PC-9 (cell line): ENCODE measurements around the gene MCTP2. TPM values are rescaled to one million over a fixed set of nuclear protein-coding genes. Genes with fewer than 3 reads are reported as not detected.

Experiments
- BruUV-seq: library from RNA; stranded (reverse); fragments of 400-500 nt; replicated peaks from 2 replicates; lab custom pipeline; 2021; lab: Mats Ljungman, UMichigan
- CTCF ChIA-PET: fragments of 300-600 bp; sonication (Branson Sonifier 250); formaldehyde crosslinking; loops from one replicate; lab custom pipeline; 2022; ENCODE audit warnings: antibody characterized with exemption; lab: Charles Lee
- POLR2A ChIA-PET: fragments of 300-600 bp; sonication (Branson Sonifier 250); formaldehyde crosslinking; loops from one replicate; lab custom pipeline; 2022; ENCODE audit warnings: antibody characterized with exemption; ENCODE audit not compliant: unreplicated experiment; lab: Charles Lee
- DNase-seq, 2 experiments: peaks; one replicate each; pipeline versions ENCODE4 v3.0.0 to v3.0.0-alpha.2; 2015 to 2022; ENCODE audit warnings: mixed read lengths in 1 of 2
- H2AFZ ChIP-seq: fragments of 200-600 bp; sonication (generic); 2 replicates; pipeline ENCODE4 v1.8.1; 2017; ENCODE audit warnings: antibody characterized with exemption
- H3F3A ChIP-seq: fragments of 200-600 bp; sonication (generic); 2 replicates; pipeline ENCODE4 v1.8.1; 2017; ENCODE audit warnings: antibody characterized with exemption, mild to moderate bottlenecking, low read depth; ENCODE audit not compliant: insufficient read depth
- H3K27ac ChIP-seq: fragments of 200-600 bp; sonication (generic); 2 replicates; pipeline ENCODE4 v1.6.1; 2016; ENCODE audit warnings: mixed run types
- H3K27me3 ChIP-seq: fragments of 200-600 bp; sonication (generic); 2 replicates; pipeline ENCODE4 v1.6.1; 2016; ENCODE audit warnings: low read depth, mixed run types; ENCODE audit not compliant: insufficient read depth
- H3K36me3 ChIP-seq: fragments of 200-600 bp; sonication (generic); 2 replicates; pipeline ENCODE4 v1.6.1; 2016; ENCODE audit warnings: low read depth, mixed run types
- H3K4me1 ChIP-seq: fragments of 200-600 bp; sonication (generic); replicated peaks from 2 replicates; pipeline ENCODE4 v1.6.1; 2016; ENCODE audit warnings: mixed run types; ENCODE audit not compliant: insufficient read depth
- H3K4me2 ChIP-seq: fragments of 200-600 bp; sonication (generic); 2 replicates; pipeline ENCODE4 v1.6.1; 2017; ENCODE audit warnings: mixed run types
- H3K4me3 ChIP-seq: fragments of 200-600 bp; sonication (generic); 2 replicates; pipeline ENCODE4 v1.6.1; 2016; ENCODE audit warnings: mixed run types
- H3K79me2 ChIP-seq: fragments of 200-600 bp; sonication (generic); 2 replicates; pipeline ENCODE4 v1.6.1; 2017; ENCODE audit warnings: low read depth, mixed run types
- H3K9me2 ChIP-seq: fragments of 200-600 bp; sonication (generic); 2 replicates; pipeline ENCODE4 v1.8.1; 2017; ENCODE audit warnings: mild to moderate bottlenecking; ENCODE audit not compliant: insufficient read depth
- H3K9me3 ChIP-seq: fragments of 200-600 bp; sonication (generic); 2 replicates; pipeline ENCODE4 v1.8.1; 2016; ENCODE audit warnings: low read depth; ENCODE audit not compliant: insufficient read depth
- H4K20me1 ChIP-seq: fragments of 200-600 bp; sonication (generic); 2 replicates; pipeline ENCODE4 v1.8.1; 2017; ENCODE audit not compliant: insufficient read depth
- EZH2 ChIP-seq: fragments of 200-600 bp; sonication (generic); IDR thresholded peaks from 2 replicates; pipeline ENCODE4 v1.8.0; 2017; ENCODE audit warnings: antibody characterized with exemption, low read depth
- intact Hi-C: fragments of 100-400 bp; cut with micrococcal nuclease; formaldehyde crosslinking; loops from one replicate; pipeline ENCODE4 v1.10.0; 2022; ENCODE audit not compliant: unreplicated experiment
- total RNA-seq: library from RNA; stranded (reverse); gene quantifications from 2 replicates; pipeline ENCODE4 v1.2.3, GENCODE V29; 2021
- TF ChIP-seq, protein P1 (sequence below): fragments of 200-600 bp; sonication (generic); conservative IDR thresholded peaks from 2 replicates; pipeline ENCODE4 v1.6.1; 2017; ENCODE audit warnings: mixed run types, antibody characterized with exemption, mild to moderate bottlenecking, moderate library complexity

MCTP2 gene
- total RNA-seq, 1 experiment from 2014 or later = 5.7 TPM

DNA sequence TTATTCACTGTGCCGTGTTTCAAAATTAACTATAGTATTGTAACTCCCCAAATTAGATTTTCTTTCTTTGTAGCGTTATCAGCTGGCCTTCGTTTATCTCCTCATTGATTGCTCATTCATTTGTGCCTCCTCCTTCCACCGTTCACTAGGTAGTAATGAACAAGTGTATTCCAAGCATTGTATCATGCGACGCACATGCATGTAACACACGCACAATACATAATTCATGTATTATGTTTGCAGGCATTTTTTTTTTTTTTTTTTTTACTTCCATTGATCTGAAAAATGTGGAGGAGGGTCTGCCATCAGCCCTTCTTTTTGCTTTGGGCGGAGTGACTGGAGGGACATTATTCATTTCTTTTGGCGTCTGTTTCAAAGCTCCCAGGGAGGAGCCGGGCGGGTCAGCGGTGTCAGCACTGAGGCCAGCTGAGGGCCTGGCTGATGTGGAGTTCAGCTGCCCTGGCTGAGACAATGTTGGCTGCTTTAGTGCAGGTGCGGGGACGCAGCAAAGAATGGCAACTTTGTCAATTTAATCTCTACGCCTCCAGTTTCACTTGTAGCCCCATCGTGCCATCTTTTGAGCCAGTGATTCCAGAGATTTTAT, 107.0 kb downstream of the MCTP2 start:
- no peak overlapping the region for H3K27ac ChIP-seq
- no peaks in the 10 kb centered on the region for H4K20me1 ChIP-seq
- POLR2A ChIA-PET = no interaction called here
- intact Hi-C loops = no loop called here
- H3K9me3 ChIP-seq = no peaks in the 10 kb centered on the region
- CTCF ChIA-PET = no interaction called here
- no peak overlapping the region for H2AFZ ChIP-seq
- no peak overlapping the region for H3K4me3 ChIP-seq
- TF ChIP-seq, protein P1, sequence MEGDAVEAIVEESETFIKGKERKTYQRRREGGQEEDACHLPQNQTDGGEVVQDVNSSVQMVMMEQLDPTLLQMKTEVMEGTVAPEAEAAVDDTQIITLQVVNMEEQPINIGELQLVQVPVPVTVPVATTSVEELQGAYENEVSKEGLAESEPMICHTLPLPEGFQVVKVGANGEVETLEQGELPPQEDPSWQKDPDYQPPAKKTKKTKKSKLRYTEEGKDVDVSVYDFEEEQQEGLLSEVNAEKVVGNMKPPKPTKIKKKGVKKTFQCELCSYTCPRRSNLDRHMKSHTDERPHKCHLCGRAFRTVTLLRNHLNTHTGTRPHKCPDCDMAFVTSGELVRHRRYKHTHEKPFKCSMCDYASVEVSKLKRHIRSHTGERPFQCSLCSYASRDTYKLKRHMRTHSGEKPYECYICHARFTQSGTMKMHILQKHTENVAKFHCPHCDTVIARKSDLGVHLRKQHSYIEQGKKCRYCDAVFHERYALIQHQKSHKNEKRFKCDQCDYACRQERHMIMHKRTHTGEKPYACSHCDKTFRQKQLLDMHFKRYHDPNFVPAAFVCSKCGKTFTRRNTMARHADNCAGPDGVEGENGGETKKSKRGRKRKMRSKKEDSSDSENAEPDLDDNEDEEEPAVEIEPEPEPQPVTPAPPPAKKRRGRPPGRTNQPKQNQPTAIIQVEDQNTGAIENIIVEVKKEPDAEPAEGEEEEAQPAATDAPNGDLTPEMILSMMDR = no peak
- TF ChIP-seq EZH2 = no peak
- H3K4me1 ChIP-seq = no peaks in the 10 kb centered on the region
- H3K27me3 ChIP-seq = no peaks in the 10 kb centered on the region
- H3K79me2 ChIP-seq = no peaks in the 10 kb centered on the region
- H3K36me3 ChIP-seq = no peaks in the 10 kb centered on the region
- BruUV-seq = no TSS peak
- no peak overlapping the region for H3K4me2 ChIP-seq
- H3K9me2 ChIP-seq = no peaks in the 10 kb centered on the region
- no peak for DNase-seq
- no peaks in the 10 kb centered on the region for H3F3A ChIP-seq

DNA sequence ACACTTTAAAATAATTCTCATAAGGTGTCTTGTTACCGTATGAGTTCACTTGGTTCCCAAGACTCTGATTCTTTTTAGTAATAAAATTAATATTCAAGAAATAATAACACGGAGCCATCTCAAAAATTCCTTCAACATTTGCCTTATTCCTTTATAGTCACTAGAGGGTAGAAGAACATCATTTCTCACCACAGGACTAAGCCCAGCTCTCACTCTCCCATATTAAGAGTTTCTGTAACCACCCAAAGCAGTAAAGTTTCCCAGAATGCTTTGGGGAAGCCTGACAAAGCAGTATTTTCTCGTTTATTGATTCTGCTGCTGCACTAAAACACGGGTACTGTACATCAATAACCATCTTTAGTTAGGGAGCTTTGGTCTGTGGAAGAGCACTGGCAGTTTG, 114.9 kb downstream of the MCTP2 start:
- POLR2A ChIA-PET = no interaction called here
- Histone ChIP-seq H3K4me3 (no peak overlapping the region), H3K79me2 (no peaks in the 10 kb centered on the region), H3K4me2 (no peak overlapping the region), H3F3A (no peaks in the 10 kb centered on the region), H3K27me3 (no peaks in the 10 kb centered on the region), H3K36me3 (no peaks in the 10 kb centered on the region), H3K9me3 (no peaks in the 10 kb centered on the region), H2AFZ (no peak overlapping the region), H3K4me1 (no peaks in the 10 kb centered on the region), H3K9me2 (no peaks in the 10 kb centered on the region), H3K27ac (no peak overlapping the region), H4K20me1 (no peaks in the 10 kb centered on the region)
- CTCF ChIA-PET = no interaction called here
- TF ChIP-seq, protein P1 = no peak
- TF ChIP-seq EZH2 = no peak
- BruUV-seq = no TSS peak
- intact Hi-C loops = no loop called here
- DNase-seq = no peak

DNA sequence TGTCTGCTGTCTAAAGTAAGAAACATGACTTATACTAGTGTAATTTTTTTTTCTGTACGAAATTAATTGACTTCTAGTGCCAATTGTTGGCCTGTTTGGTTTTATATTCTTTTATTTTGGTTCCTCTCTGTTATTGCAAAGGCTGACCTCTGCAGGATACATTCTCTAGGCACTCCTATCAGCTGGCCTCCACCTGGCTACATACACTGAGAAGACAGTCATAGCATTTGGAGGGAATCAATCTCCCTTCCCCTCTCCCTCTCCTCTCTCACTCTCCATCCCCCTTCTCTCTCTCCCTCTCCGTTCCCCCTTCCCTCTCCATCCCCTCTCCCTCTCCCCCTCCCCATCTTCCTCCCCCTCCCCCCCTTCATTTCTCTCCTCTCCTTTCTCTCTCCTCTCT, 116.7 kb downstream of the MCTP2 start:
- Histone ChIP-seq H3K9me2 (no peaks in the 10 kb centered on the region), H3K79me2 (no peaks in the 10 kb centered on the region), H3K9me3 (no peaks in the 10 kb centered on the region), H2AFZ (no peak overlapping the region), H3K4me3 (no peak overlapping the region), H3K4me2 (no peak overlapping the region), H3K27ac (no peak overlapping the region), H3K36me3 (no peaks in the 10 kb centered on the region), H3K4me1 (no peaks in the 10 kb centered on the region), H3F3A (no peaks in the 10 kb centered on the region), H4K20me1 (no peaks in the 10 kb centered on the region), H3K27me3 (no peaks in the 10 kb centered on the region)
- ChIA-PET POLR2A (no interaction called here), CTCF (no interaction called here)
- BruUV-seq = no TSS peak
- no peak for DNase-seq
- intact Hi-C loops = no loop called here
- TF ChIP-seq, protein P1 = no peak
- no peak for TF ChIP-seq EZH2
